Measurements from ENCODE around the gene GPRIN3. TPM values are rescaled to one million over a fixed set of nuclear protein-coding genes. Genes with fewer than 3 reads are reported as not detected.

Gene GPRIN3
- total RNA-seq, 1 experiment from 2014 or later: 0.39 TPM

- Histone ChIP-seq H3K4me1 (ENCODE audit: control insufficient read depth in 1 of 2, insufficient read depth in 2 of 2, low read length in 2 of 2) (no peaks in the 10 kb centered on the region), H3K9me2 (ENCODE audit: insufficient read depth) (no peaks in the 10 kb centered on the region), H3K9ac (ENCODE audit: low read length) (no peak overlapping the region), H3K27ac (ENCODE audit: low read depth, low read length) (no peak overlapping the region), H3K27me3 (ENCODE audit: insufficient read depth, low read length) (no peaks in the 10 kb centered on the region), H3K9me3 (ENCODE audit: control insufficient read depth in 1 of 2, insufficient read depth in 1 of 2, low read depth in 1 of 2, low read length in 2 of 2) (no peaks in the 10 kb centered on the region), H4K20me1 (ENCODE audit: insufficient read depth) (no peaks in the 10 kb centered on the region), H2AFZ (ENCODE audit: low read depth, low read length, poor library complexity, severe bottlenecking) (no peak overlapping the region), H3K36me3 (ENCODE audit: control insufficient read depth in 1 of 2, insufficient read depth in 2 of 2, low read length in 2 of 2) (no peaks in the 10 kb centered on the region), H3K4me3 (replicated peaks in 1 of 2; ENCODE audit: low read depth in 1 of 2, low read length in 2 of 2) (no peak overlapping the region), H3K4me2 (ENCODE audit: low read length) (no peak overlapping the region), H3K79me2 (ENCODE audit: insufficient read depth, low read length) (no peaks in the 10 kb centered on the region)
- no peak for ATAC-seq
- CTCF ChIA-PET: no interaction called here
- BruUV-seq (replicated peaks): no TSS peak
- DNase-seq (ENCODE audit: low read depth, low spot score): no peak
- RAD21 ChIA-PET (ENCODE audit: low non-redundant PET in 1 of 2, low total read pairs in 2 of 2, uncharacterized antibody in 2 of 2, unreplicated experiment in 2 of 2): no interaction called here
- TF ChIP-seq CEBPB (IDR thresholded peaks at IDR 0.05; ENCODE audit: low read depth): no peak
- no peak for TF ChIP-seq POLR2A (IDR thresholded peaks at IDR 0.05; ENCODE audit: borderline replicate concordance, extremely low read depth, insufficient read depth, insufficient read length)
- no peak for TF ChIP-seq ZFX (IDR thresholded peaks at IDR 0.05)
- intact Hi-C loops (cut with micrococcal nuclease): no loop called here
- POLR2A ChIA-PET: no interaction called here
Observed at GRCh38 chr4:89267846-89268245, 39.8 kb downstream of the GPRIN3 start.

GRCh38 chr4:89267392-89267791, 40.2 kb downstream of the GPRIN3 start:
- Histone ChIP-seq H3K9me2 (ENCODE audit: insufficient read depth) (no peaks in the 10 kb centered on the region), H2AFZ (ENCODE audit: low read depth, low read length, poor library complexity, severe bottlenecking) (no peak overlapping the region), H3K36me3 (ENCODE audit: control insufficient read depth in 1 of 2, insufficient read depth in 2 of 2, low read length in 2 of 2) (no peaks in the 10 kb centered on the region), H4K20me1 (ENCODE audit: insufficient read depth) (no peaks in the 10 kb centered on the region), H3K27ac (ENCODE audit: low read depth, low read length) (no peak overlapping the region), H3K27me3 (ENCODE audit: insufficient read depth, low read length) (no peaks in the 10 kb centered on the region), H3K4me1 (ENCODE audit: control insufficient read depth in 1 of 2, insufficient read depth in 2 of 2, low read length in 2 of 2) (no peaks in the 10 kb centered on the region), H3K9ac (ENCODE audit: low read length) (no peak overlapping the region), H3K4me3 (replicated peaks in 1 of 2; ENCODE audit: low read depth in 1 of 2, low read length in 2 of 2) (no peak overlapping the region), H3K9me3 (ENCODE audit: control insufficient read depth in 1 of 2, insufficient read depth in 1 of 2, low read depth in 1 of 2, low read length in 2 of 2) (no peaks in the 10 kb centered on the region), H3K4me2 (ENCODE audit: low read length) (no peak overlapping the region), H3K79me2 (ENCODE audit: insufficient read depth, low read length) (no peaks in the 10 kb centered on the region)
- POLR2A ChIA-PET: no interaction called here
- ATAC-seq (no peak), DNase-seq (ENCODE audit: low read depth, low spot score) (no peak)
- no TSS peak for BruUV-seq (replicated peaks)
- intact Hi-C loops (cut with micrococcal nuclease): no loop called here
- TF ChIP-seq ZFX (IDR thresholded peaks at IDR 0.05) (no peak), CBX3 (IDR thresholded peaks at IDR 0.05; ENCODE audit: low read depth) (no peak), CEBPB (IDR thresholded peaks at IDR 0.05; ENCODE audit: low read depth) (no peak), ELF1 (IDR thresholded peaks at IDR 0.05; ENCODE audit: borderline replicate concordance, low read depth) (no peak), YY1 (IDR thresholded peaks at IDR 0.05; ENCODE audit: extremely low read depth, insufficient replicate concordance, low read depth, low read length) (no peak), EZH2 (IDR thresholded peaks at IDR 0.05) (no peak), SP1 (IDR thresholded peaks at IDR 0.05; ENCODE audit: low read depth) (no peak), SIN3A (IDR thresholded peaks at IDR 0.05; ENCODE audit: low read depth) (no peak), POLR2A (IDR thresholded peaks at IDR 0.05; ENCODE audit: borderline replicate concordance, extremely low read depth, insufficient read depth, insufficient read length) (no peak), SRF (IDR thresholded peaks at IDR 0.05; ENCODE audit: low read depth) (no peak), RAD21 (IDR thresholded peaks at IDR 0.05; ENCODE audit: low read depth) (no peak), ATF3 (IDR thresholded peaks at IDR 0.05) (no peak), CTCF (IDR thresholded peaks at IDR 0.05 in 2 of 3, conservative IDR thresholded peaks at IDR 0.05 in 1 of 3; ENCODE audit: borderline replicate concordance in 1 of 3, insufficient read depth in 1 of 3, low read depth in 2 of 3, low read length in 2 of 3) (no peak), EGR1 (IDR thresholded peaks at IDR 0.05; ENCODE audit: low read depth) (no peak), POLR2AphosphoS5 (IDR thresholded peaks at IDR 0.05; ENCODE audit: low read depth, low read length) (no peak)
- RAD21 ChIA-PET (ENCODE audit: low non-redundant PET in 1 of 2, low total read pairs in 2 of 2, uncharacterized antibody in 2 of 2, unreplicated experiment in 2 of 2): no interaction called here
- CTCF ChIA-PET: no interaction called here

Measured in HCT116 (cell line).